Upper lobe of left lung (tissue), 6 donors: ENCODE results near the gene EIF1AY. TPM values are rescaled to one million over a fixed set of nuclear protein-coding genes. Genes with fewer than 3 reads are reported as not detected.
A peak's percentile ranks its signal among the peaks of the same experiment; 100 is the strongest.

Source experiments
- ATAC-seq, 2 donors: fragments of 200-7000 bp; cut with Tn5 transposase; one replicate each; pipeline ENCODE4 v1.9.1; 2022; ENCODE audit warnings: mild to moderate bottlenecking in 2 of 2, moderate library complexity in 2 of 2; ENCODE audit not compliant: low FRiP score in 2 of 2
- DNase-seq, 2 donors: peaks; one replicate each; pipeline ENCODE4 v3.0.0-alpha.2; 2019 to 2020
- H3K27ac ChIP-seq, 4 donors: fragments of 200-600 bp; sonication (generic); one replicate each; pipeline ENCODE4 v1.5.1; 2016 to 2019
- H3K27me3 ChIP-seq, 4 donors: fragments of 200-600 bp; sonication (generic); one replicate each; pipeline ENCODE4 v1.5.1; 2017 to 2019
- H3K36me3 ChIP-seq, 4 donors: fragments of 200-600 bp; sonication (generic); one replicate each; pipeline ENCODE4 v1.5.1; 2016 to 2019
- H3K4me1 ChIP-seq, 4 donors: fragments of 200-600 bp; sonication (generic); one replicate each; pipeline ENCODE4 v1.5.1; 2018 to 2019
- H3K4me3 ChIP-seq, 4 donors: fragments of 200-600 bp; sonication (generic); one replicate each; pipeline ENCODE4 v1.5.1; 2017 to 2019; ENCODE audit warnings: mild to moderate bottlenecking in 2 of 4, moderate library complexity in 1 of 4
- H3K9me3 ChIP-seq, 4 donors: fragments of 200-600 bp; sonication (generic); one replicate each; pipeline ENCODE4 v1.5.1; 2018 to 2019
- EP300 ChIP-seq, 4 donors: sonication (generic); formaldehyde crosslinking; IDR thresholded peaks; one replicate each; pipeline ENCODE4 v1.5.1; 2017; ENCODE audit warnings: antibody characterized with exemption in 4 of 4, control low read depth in 2 of 4
- POLR2A ChIP-seq, 4 donors: fragments of 450-650 bp; IDR thresholded peaks; one replicate each; pipeline ENCODE4 v1.5.1; 2016 to 2017; ENCODE audit warnings: antibody characterized with exemption in 4 of 4, mild to moderate bottlenecking in 2 of 4
- POLR2AphosphoS5 ChIP-seq, 2 donors: sonication (generic); formaldehyde crosslinking; IDR thresholded peaks; one replicate each; pipeline ENCODE4 v1.5.1; 2017; ENCODE audit warnings: antibody characterized with exemption in 2 of 2
- WGBS, 2 donors: methylation state at CpG; one replicate each; pipeline ENCODE4 v1.1.5; 2017 to 2018; 5-methylcytosine and 5-hydroxymethylcytosine counted together
- total RNA-seq, 6 donors: library from RNA; depleted of rRNA in 4 of 6; stranded (reverse); fragments of >200 nt in 4 of 6; gene quantifications; one replicate each; pipeline versions ENCODE4 v1.1.0 to v1.2.1, GENCODE V29; 2016 to 2021
- TF ChIP-seq, protein P1 (sequence below), 6 experiments: fragments of 450-650 bp in 4 of 6; fragments of 200-600 bp in 2 of 6; sonication (generic) in 2 of 6; IDR thresholded peaks; one replicate each; pipeline ENCODE4 v1.5.1; 2016 to 2019; ENCODE audit warnings: antibody characterized with exemption in 6 of 6
- donor health status: DM: no; HTN: no; CAD: no; lungs with moderate emphysema.
- donor health status: DM: no; HTN: yes; CAD: no; lungs with severe emphysema.

The EIF1AY gene, protein sequence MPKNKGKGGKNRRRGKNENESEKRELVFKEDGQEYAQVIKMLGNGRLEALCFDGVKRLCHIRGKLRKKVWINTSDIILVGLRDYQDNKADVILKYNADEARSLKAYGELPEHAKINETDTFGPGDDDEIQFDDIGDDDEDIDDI
- 10 to 100 TPM in 2 of 6 donors, 1 to 10 TPM in 1, not detected in 3; 5.2 to 22.3 (median 21.6) TPM for total RNA-seq

DNA sequence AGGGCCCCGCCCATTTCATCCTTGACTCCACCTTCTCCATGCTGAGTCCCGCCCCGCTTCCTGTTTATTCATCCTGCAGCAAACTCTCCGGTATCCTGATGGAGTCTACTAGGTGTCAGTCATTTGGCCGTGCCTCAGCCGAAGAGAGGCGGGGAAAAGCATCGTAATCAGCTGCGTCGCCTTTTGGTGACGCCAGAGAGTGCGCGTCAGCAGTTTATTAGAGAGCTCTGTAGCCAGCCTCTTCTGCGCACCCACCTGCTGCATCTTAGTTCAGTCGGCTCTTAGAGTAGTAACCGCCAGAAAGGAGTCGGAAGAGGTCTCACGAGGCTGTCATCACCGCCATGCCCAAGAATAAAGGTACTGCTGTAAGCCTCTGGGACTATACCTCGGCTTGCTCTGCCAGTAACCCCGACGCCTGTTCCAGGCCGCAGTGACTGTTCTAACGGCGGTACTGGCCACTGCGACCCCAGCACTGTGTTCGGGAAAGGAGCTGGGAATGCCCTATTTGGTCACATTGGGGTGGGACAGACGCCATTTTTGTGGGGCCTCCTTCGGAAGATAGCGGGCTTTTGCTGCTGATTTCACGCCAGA lies at the start of gene EIF1AY:
Gene EIF1AY (plus strand): TSS at position 246 of the 591 bp plus-strand sequence. CDS start 96 bp downstream, at position 342.
- ATAC-seq (peak in 1 of 2 donors; percentile 100), DNase-seq (no peak)
- Histone ChIP-seq H3K36me3 (no peaks in the 10 kb centered on the region), H3K4me1 (peaks cover 0 to 3% (median 0%) of the 10 kb centered on the region in 4 donors), H3K4me3 (peak within 1 kb of the TSS in 2 of 4 donors; percentile 66 to 69), H3K27me3 (no peaks in the 10 kb centered on the region), H3K9me3 (no peaks in the 10 kb centered on the region), H3K27ac (peak within 1 kb of the TSS in 2 of 4 donors; percentile 91 to 95)
- TF ChIP-seq POLR2AphosphoS5 (IDR thresholded peaks at IDR 0.05) (no peak), POLR2A (IDR thresholded peaks at IDR 0.05) (peak in 2 of 4 donors; percentile 76 to 83), EP300 (IDR thresholded peaks at IDR 0.05) (no peak)
- TF ChIP-seq, protein P1, sequence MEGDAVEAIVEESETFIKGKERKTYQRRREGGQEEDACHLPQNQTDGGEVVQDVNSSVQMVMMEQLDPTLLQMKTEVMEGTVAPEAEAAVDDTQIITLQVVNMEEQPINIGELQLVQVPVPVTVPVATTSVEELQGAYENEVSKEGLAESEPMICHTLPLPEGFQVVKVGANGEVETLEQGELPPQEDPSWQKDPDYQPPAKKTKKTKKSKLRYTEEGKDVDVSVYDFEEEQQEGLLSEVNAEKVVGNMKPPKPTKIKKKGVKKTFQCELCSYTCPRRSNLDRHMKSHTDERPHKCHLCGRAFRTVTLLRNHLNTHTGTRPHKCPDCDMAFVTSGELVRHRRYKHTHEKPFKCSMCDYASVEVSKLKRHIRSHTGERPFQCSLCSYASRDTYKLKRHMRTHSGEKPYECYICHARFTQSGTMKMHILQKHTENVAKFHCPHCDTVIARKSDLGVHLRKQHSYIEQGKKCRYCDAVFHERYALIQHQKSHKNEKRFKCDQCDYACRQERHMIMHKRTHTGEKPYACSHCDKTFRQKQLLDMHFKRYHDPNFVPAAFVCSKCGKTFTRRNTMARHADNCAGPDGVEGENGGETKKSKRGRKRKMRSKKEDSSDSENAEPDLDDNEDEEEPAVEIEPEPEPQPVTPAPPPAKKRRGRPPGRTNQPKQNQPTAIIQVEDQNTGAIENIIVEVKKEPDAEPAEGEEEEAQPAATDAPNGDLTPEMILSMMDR (IDR thresholded peaks at IDR 0.05) = no peak
- WGBS, 2 donors = 9% methylated on average over 8 of the region's 31 CpGs; no CpG with 5 or more reads in 1 of the 2 donors

DNA sequence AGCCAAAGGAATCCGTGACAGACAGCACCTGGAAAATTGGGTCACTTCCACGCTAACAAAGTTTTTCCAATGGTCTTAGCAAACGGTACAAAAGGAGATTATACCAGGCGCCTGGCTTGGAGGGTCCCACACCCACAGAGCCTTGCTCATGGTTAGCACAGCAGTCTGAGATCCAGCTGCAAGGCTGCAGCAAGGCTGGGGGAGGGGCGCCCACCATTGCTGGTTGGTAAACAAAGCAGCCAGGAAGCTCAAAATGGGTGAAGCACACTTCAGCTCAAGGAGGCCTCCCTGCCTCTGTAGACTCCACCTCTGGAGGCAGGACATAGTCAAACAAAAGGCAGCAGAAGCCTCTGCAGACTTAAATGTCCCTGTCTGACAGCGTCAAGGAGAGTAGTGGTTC lies 47.1 kb upstream of the EIF1AY start:
- H3K4me1 ChIP-seq = no peaks in the 10 kb centered on the region
- no peaks in the 10 kb centered on the region for H3K36me3 ChIP-seq
- no peak for ATAC-seq
- no peaks in the 10 kb centered on the region for H3K27me3 ChIP-seq
- H3K4me3 ChIP-seq = no peak overlapping the region
- WGBS, 2 donors = no CpG with 5 or more reads among the region's 6 CpGs
- no peaks in the 10 kb centered on the region for H3K9me3 ChIP-seq
- TF ChIP-seq EP300 (IDR thresholded peaks at IDR 0.05) (no peak), POLR2AphosphoS5 (IDR thresholded peaks at IDR 0.05) (no peak), POLR2A (IDR thresholded peaks at IDR 0.05) (no peak)
- TF ChIP-seq, protein P1 (IDR thresholded peaks at IDR 0.05) = no peak
- DNase-seq = no peak
- H3K27ac ChIP-seq = no peak overlapping the region

DNA sequence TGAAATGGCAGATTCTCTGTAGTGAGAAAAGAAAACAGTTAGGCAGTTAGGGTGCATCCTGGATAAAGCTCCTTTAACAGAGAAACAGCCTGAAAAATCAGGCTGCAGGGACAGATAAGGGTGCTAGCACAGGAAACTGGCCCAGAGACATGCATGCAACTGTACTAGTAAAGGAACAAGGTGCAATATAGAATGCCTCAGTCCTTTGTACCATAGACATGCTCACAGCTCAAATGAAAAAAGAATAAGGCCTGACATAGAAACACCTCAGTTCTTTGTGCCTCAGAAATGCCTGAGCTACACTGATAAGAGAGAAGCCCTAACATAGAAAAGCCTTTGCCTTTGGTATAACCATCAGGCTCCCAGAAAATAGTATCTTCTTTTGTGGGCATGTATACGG lies 37.4 kb upstream of the EIF1AY start:
- Histone ChIP-seq H3K9me3 (no peaks in the 10 kb centered on the region), H3K4me3 (no peak overlapping the region), H3K4me1 (no peaks in the 10 kb centered on the region), H3K36me3 (no peaks in the 10 kb centered on the region), H3K27ac (no peak overlapping the region), H3K27me3 (no peaks in the 10 kb centered on the region)
- DNase-seq (no peak), ATAC-seq (no peak)
- TF ChIP-seq POLR2AphosphoS5 (IDR thresholded peaks at IDR 0.05) = no peak
- no peak for TF ChIP-seq POLR2A (IDR thresholded peaks at IDR 0.05)
- TF ChIP-seq, protein P1 (IDR thresholded peaks at IDR 0.05) = no peak
- TF ChIP-seq EP300 (IDR thresholded peaks at IDR 0.05) = no peak
- 80% methylated on average over 1 of the region's 1 CpG; no CpG with 5 or more reads in 1 of the 2 donors for WGBS, 2 donors

DNA sequence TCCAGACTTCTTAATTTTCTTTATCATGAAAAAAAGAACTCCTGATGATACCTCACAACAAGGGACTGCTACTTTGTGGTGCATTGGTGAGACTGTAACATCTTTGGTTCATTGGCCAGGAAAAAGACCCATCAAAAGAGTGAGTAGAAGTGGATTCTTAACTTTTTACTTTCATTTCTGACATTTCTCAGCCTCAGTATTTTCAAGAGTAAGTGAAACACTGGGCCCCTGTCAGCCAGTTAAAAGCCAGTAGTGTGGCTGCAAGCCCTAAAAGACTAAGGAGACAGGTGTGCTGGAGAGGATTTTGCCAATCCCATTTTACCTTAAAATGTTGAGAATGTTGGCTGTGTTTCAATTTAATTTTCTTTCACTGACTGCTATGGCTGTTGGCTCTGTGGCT lies 36.6 kb upstream of the EIF1AY start:
- no peak for TF ChIP-seq POLR2A (IDR thresholded peaks at IDR 0.05)
- TF ChIP-seq EP300 (IDR thresholded peaks at IDR 0.05) = no peak
- TF ChIP-seq, protein P1 (IDR thresholded peaks at IDR 0.05) = no peak
- no peak for TF ChIP-seq POLR2AphosphoS5 (IDR thresholded peaks at IDR 0.05)
- no peaks in the 10 kb centered on the region for H3K9me3 ChIP-seq
- H3K4me1 ChIP-seq = no peaks in the 10 kb centered on the region
- DNase-seq (no peak), ATAC-seq (no peak)
- H3K27ac ChIP-seq = no peak overlapping the region
- no peaks in the 10 kb centered on the region for H3K27me3 ChIP-seq
- no peak overlapping the region for H3K4me3 ChIP-seq
- H3K36me3 ChIP-seq = no peaks in the 10 kb centered on the region
